GM12864 (cell line): Measurements from ENCODE around the gene TRIM6.
"Not testable (repeated sequence)": the region's sequence is repeated elsewhere in the genome, so short reads cannot be mapped to it uniquely, and the experiment has no call there.

Experiments
- DNase-seq: peaks from one replicate; pipeline ENCODE4 v3.0.0-alpha.2; 2011; ENCODE audit warnings: low read depth
- H3K4me3 ChIP-seq: 2 replicates; pipeline ENCODE4 v1.5.1; 2011; ENCODE audit warnings: mild to moderate bottlenecking, low read depth, low read length, control low read depth
- TF ChIP-seq, protein P1 (sequence below): IDR thresholded peaks from 2 replicates; pipeline ENCODE4 v1.5.1; 2011; ENCODE audit warnings: low read depth, mild to moderate bottlenecking, moderate library complexity, low read length, control low read depth, inconsistent platforms; ENCODE audit errors: missing control alignments

TRIM6 gene

DNA sequence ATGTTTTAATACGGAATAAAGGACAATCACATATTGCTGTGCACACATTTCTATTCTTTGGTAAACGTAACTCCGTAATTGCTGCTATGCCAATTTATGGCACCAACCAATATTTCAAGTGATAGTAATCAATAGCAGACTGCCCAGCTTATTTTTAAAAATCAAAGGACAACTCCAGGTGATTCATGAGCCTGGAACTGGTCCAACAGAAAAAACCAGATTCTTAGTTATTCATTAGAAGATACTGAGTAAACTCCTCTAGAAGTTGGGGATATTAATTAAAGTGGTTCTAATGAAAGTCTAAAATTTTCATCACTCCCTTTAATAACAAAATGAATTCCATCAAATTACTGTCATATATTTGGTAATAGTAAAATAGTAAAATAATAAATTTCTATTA lies 38.7 kb upstream of the TRIM6 start:
- H3K4me3 ChIP-seq, result no peak overlapping the region
- DNase-seq, result no peak
- TF ChIP-seq, protein P1, sequence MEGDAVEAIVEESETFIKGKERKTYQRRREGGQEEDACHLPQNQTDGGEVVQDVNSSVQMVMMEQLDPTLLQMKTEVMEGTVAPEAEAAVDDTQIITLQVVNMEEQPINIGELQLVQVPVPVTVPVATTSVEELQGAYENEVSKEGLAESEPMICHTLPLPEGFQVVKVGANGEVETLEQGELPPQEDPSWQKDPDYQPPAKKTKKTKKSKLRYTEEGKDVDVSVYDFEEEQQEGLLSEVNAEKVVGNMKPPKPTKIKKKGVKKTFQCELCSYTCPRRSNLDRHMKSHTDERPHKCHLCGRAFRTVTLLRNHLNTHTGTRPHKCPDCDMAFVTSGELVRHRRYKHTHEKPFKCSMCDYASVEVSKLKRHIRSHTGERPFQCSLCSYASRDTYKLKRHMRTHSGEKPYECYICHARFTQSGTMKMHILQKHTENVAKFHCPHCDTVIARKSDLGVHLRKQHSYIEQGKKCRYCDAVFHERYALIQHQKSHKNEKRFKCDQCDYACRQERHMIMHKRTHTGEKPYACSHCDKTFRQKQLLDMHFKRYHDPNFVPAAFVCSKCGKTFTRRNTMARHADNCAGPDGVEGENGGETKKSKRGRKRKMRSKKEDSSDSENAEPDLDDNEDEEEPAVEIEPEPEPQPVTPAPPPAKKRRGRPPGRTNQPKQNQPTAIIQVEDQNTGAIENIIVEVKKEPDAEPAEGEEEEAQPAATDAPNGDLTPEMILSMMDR, result no peak

DNA sequence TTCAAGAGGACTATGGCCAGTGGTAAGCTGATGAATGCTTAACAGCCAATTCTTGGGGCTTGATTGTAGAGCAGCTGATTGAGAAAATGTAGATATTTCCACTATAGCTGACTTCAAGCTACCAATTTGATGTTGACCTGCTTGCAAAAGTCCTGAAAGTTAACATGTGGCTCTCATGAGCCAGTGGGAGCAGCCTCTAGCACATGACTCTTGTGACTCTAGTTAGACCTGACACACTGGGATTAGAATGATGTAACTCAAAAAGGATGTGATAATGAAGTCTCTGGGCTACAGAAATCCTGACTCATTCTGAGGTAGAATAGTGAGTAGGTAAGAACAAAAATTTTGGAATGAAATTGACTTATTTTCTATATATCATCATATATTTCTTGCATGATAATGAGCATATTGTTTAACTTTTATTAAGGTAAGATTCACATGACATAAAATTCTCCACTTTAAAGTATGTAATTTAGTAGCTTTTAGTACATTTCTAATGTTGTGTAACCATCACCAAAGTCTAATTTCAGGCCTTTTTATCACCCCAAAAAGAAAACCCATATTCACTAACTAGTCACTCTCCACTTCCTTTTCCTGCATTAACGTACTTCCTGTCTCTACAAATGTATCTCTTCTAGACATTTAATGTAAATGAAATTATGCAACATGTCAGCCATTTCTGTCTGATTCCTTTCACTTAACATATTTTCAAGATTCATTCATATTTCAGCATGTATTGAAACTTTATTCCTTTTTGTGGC lies 32.0 kb upstream of the TRIM6 start:
- no peak overlapping the region for H3K4me3 ChIP-seq
- TF ChIP-seq, protein P1, result no peak
- no peak for DNase-seq

DNA sequence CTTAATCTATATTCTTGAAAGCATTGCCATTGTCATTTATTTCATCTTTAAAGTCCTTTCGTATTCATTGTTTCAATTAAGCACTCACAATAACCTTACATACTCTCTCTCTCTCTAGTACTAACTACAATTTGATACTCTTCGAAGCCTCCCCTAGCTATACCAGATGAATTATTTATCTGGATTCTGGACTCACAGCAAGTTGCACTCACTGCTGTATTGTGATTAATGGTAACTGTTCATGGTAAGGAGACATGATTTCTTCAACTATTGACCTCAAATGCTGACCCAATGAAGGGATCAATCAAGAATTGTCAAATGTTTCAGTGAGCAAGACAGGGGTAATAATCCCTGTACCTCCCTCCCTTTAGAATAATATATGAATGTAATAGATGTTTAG lies 21.8 kb upstream of the TRIM6 start:
- TF ChIP-seq, protein P1, result no peak
- H3K4me3 ChIP-seq, result no peak overlapping the region
- no peak for DNase-seq

DNA sequence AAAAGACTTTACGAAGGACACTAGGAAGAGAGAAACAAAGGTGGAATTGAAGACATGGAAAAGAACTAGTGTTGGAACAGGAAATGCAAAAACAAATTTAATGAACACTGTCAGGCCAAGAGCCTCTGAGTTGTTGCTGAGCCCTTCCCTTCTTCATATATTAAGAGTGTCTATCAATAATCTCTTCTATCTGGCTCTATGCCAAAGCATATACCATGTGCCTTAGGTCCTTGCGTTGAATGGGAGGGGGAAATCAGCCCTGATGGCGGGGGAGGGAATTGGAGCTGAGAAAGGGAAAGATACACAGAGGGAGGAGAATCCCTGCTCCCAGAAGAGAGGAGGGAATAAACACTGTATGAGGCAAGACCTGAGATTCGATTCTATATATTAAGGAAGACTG lies 21.3 kb upstream of the TRIM6 start:
- no peak for DNase-seq
- TF ChIP-seq, protein P1, result no peak
- no peak overlapping the region for H3K4me3 ChIP-seq

DNA sequence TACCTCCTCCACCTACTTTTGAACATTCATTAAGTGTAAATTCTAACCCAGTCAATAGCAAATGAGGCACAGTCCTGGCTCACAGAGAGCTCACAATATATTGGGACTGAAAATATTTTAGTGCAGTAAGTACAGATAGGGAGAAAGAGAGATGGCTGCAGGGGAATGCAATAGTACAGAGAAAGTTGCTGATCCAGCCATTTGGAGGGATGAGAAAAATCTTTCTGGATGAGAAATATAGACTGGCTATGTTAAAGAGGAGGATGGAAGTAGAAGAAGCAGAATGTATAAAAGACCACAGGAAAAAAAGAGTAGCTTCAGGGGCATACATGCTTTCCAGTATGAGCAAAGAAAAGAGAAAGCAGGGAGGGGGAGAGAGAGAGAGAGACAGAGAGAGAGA lies 19.3 kb upstream of the TRIM6 start:
- no peak overlapping the region for H3K4me3 ChIP-seq
- TF ChIP-seq, protein P1, result no peak
- DNase-seq, result no peak

DNA sequence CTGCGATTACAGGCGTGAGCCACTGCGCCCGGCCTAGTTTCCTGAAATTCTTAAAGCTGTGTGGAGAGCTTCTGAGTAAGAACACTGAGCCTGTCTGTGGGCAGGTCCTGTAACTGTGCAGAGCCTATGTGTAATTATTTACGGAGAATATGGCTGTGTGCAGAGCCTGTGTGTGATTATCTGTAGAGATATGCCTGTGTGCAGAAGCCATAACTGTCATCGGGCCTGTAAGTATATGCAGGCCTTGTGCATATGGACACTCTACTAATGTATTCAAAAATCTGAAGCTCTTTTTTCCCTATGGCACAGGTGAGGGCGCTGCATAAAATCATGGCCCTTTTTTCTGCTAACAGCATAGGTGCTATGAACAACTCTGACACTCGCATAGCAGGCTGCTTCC lies 15.9 kb upstream of the TRIM6 start, which contains the start of gene OR52B6:
Gene OR52B6 (plus strand): TSS at position 301 of the 400 bp plus-strand sequence. CDS start 0 bp downstream, at position 301.
- no peak within 1 kb of the TSS for H3K4me3 ChIP-seq
- TF ChIP-seq, protein P1, result no peak
- no peak for DNase-seq

DNA sequence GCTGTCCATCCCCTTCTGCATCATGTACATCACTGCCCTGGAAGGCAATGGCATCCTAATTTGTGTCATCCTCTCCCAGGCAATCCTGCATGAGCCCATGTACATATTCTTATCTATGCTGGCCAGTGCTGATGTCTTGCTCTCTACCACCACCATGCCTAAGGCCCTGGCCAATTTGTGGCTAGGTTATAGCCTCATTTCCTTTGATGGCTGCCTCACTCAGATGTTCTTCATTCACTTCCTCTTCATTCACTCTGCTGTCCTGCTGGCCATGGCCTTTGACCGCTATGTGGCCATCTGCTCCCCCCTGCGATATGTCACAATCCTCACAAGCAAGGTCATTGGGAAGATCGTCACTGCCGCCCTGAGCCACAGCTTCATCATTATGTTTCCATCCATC lies 15.4 kb upstream of the TRIM6 start:
- TF ChIP-seq, protein P1, result no peak
- no peak overlapping the region for H3K4me3 ChIP-seq
- no peak for DNase-seq

DNA sequence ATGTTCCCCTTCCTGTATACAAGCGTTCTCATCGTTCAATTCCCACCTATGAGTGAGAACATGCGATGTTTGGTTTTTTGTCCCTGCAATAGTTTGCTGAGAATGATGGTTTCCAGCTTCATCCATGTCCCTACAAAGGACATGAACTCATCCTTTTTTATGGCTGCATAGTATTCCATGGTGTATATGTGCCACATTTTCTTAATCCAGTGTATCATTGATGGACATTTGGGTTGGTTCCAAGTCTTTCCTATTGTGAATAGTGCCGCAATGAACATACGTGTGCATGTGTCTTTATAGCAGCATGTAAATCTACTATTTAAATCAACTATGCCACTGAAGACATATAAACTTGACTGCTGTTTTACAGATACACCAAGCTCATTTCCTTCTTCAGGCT lies 12.0 kb upstream of the TRIM6 start:
- H3K4me3 ChIP-seq, DNase-seq: not testable (repeated sequence)

DNA sequence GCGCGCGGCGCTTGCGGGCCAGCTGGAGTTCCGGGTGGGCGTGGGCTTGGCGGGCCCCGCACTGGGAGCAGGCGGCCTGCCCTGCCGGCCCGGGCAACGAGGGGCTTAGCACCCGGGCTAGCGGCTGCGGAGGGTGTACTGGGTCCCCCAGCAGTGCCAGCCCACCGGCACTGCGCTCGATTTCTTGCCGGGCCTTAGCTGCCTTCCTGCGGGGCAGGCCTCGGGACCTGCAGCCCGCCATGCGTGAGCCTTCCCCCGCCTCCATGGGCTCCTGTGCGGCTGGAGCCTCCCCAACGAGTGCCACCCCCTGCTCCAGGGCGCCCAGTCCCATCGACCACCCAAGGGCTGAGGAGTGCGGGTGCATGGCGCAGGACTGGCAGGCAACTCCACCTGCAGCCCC lies 6.5 kb upstream of the TRIM6 start:
- H3K4me3 ChIP-seq, DNase-seq: not testable (repeated sequence)
